Globus pallidus (tissue), 1 donor: ENCODE results near the gene POC1B.

Experiments
- DNase-seq: peaks from one replicate; pipeline ENCODE4 v3.0.0-alpha.2; 2015; ENCODE audit warnings: low spot score

POC1B gene

DNA sequence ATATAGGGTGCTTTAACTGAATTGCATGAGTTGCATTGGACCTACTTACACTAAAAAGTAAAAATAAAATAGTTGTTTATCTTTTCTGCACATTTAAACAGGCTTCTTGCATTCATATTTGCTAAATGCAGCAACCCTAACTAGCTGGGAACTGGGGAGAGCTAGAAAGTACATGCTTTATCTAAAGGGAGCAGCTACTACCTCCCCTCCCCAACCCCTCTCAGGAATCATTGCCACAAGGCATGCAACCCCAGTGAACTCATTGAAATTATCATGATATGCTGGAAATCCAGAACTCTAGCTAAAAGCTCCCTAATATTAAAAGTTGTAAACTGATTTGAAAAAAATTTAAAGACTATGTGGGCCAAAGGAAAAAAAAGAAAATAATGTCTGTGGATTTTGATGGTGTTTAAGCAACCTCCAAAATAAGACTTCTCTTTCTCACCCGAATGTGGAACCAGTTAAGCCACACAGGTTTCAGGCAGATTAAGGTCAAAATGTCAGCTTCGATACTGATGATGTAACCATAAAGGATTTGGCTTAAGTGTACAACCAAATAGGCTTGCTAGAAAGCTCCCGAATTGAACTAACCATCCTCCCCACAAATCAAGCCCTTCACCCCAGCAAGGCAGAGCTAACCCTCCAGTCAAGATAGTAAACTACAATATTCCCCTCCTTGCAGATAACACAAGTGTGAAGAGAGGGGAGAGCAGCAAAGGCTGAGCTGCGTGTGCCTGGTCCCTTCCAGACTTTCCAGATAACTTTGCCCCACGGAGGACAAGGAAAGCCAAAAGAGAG, 13.8 kb upstream of the POC1B start:
- DNase-seq, result no peak

DNA sequence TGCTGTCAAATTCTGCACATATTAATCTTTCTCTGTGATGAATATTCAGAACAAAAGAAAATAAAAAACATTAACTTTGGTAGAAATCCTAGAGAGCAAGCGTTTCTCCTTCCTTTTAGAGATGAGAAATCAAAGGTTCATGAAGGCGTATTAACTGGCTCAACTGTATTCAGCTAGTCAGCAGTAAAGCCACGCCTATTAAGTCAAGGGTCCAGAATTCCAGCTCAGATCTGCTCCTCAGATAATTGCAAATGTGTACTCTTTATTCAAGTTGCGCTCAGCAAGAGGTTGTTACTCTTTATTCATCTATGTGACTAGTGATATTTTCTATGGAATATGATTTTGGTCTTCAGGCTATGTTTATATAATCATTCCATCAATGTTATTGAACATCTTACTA, 13.1 kb upstream of the POC1B start:
- no peak for DNase-seq

DNA sequence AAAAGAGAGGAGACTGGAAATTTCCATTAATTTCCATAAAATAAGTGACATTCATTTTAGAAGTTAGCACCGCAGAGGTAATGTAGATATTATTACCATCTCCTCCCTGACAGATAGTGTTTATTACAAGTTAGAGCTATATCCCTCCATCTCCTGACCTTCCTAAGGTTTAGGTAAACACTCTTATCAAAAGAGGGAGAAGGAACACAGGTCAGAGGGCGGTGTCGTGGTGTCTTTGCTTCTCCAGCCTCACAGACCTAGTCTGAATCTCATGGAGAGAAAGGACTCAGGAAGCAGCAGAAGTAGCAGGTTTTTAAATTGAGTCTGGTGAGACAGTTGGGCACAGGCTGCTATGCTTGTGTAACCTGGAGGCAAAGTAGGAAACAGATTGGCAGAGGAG, 11.5 kb upstream of the POC1B start:
- no peak for DNase-seq

DNA sequence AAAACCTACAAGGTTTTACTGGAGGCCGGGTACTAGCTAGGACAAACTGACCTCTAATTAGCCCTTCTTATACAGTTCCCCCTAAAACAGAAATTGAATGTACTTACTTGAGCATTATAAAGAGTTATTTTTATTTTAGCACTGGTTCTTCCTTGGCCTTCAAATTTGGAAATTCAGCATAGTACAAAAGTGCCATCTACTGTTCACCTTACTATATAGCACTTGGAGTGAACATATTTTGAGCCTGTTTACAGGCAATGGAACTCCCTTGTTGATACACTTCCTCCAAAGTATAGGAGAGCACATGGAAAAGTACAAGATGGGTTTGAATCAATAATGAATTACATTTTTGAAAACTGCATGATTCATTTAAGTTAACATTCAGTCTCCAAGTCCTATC, 3.9 kb upstream of the POC1B start:
- DNase-seq, result peak; percentile 69

DNA sequence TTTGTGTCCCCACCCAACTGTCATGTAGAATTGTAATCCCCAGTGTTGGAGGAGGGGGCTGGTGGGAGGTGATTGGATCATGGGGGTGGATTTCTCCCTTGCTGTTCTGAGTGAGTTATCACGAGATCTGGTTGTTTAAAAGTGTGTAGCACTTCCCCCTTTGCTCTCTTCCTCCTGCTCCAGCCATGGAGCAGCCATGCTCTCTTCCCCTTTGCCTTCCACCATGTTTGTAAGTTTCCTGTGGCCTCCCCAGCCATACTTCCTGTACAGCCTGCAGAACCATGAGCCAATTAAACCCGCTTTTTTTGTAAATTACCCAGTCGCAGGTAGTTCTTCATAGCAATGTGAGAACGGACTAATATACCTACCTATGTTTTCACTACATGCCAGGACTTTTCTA, 2.6 kb upstream of the POC1B start:
- DNase-seq, result no peak

- peak; percentile 47 for DNase-seq
Measured at GRCh38 chr12:89525305-89525823, 483 bp downstream of the POC1B start.

DNA sequence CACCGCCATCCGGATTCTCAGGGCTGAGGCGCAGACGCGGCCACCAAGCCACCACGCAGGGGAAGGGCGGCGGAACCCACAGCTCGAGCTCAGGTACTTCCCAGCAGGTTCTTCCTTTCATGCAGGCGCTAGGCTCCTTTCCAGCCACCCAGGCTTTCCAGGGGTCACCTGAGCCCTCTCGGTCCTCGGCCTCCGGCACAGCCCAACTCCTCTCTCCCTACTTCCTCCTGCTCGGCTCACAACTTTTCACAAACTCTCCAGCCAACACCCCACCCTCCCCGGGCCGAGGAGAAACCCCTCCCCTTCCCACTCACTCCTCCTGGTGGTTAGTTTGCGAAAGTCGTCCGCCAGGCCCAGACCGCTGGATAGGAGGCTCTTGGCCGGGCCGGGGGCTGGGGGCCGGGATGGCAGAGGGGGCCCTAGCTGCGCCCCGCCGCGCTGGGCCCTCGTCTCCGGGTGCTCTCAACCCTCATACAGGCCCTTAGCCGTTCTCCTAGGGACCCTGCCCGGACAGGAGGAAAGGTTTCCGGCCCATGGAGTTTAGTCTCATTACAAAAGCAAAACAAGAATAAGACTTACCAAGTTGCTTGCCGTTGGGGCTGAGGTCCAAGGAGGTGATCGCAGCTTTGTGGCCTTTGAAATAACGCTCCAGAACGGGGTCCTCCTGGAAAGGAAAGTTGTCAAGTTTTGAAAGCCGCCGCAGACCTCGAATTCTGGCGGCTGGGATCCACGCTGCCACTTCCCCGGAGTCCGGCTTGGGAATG, 1.1 kb downstream of the POC1B start, which contains the start of gene GALNT4:
Gene GALNT4, minus strand, starts transcription at position 256 of the 764 bp plus-strand sequence. Its CDS starts 247 bp downstream, at position 9.
- DNase-seq, result peak; percentile 84

- no peak for DNase-seq
Measured at GRCh38 chr12:89523843-89524540, 1.9 kb downstream of the POC1B start.

DNA sequence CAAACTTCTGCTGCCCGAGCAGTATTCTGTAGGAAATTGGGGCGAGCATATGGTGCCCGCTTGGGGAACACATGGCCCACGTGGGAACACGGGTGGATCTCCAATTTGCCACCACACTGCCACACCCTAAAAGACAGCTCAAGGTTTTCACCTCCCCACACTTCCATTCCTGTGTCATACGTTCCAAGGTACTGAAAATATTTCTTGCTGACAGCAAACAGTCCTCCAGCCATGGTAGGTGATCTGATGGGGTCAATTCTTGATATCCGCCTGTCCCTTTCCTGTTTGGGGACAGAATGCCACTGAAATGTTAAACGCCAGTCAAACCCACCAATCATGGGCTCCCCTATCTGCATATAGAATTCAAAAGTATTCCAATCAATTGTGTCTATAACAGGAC, 2.5 kb downstream of the POC1B start:
- no peak for DNase-seq

- DNase-seq, result no peak
Measured at GRCh38 chr12:89521364-89522223, 4.3 kb downstream of the POC1B start.

DNA sequence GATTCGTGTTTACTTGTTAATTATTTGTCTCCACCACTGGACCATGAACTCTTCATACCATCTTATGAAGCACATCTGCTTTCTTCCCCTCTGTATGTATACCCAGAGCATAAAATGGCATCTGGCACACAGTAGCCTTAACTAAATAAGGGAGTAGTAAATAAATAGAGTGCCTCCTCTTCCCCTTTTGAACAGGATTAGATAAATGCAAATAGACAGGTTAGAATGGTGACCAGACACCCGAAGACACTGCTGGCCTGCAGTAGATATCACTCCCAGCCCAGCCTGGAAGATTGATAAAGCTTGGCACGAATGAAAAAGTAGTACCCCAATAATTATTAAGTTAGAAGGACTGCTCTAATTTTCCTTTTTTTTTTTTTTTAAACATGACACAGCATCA, 8.1 kb downstream of the POC1B start:
- no peak for DNase-seq

DNA sequence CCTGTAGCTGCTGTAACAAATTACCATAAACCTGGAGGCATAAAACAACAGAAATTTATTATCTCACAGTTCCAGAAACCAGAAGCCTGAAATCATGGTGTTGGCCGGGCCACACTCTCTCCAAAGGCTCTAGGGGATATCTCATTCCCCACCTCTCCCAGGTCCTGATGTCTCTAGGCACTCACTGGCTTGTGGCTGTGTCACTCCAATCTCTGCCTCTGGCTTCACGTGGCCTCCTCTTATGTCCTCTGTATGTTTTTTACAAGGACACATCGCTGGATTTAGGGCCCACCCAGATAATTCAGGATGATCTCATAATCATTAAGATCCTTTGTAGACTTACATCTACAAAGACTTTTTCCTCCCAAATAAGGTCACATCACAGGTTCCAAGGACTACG, 9.2 kb downstream of the POC1B start:
- DNase-seq, result no peak

DNA sequence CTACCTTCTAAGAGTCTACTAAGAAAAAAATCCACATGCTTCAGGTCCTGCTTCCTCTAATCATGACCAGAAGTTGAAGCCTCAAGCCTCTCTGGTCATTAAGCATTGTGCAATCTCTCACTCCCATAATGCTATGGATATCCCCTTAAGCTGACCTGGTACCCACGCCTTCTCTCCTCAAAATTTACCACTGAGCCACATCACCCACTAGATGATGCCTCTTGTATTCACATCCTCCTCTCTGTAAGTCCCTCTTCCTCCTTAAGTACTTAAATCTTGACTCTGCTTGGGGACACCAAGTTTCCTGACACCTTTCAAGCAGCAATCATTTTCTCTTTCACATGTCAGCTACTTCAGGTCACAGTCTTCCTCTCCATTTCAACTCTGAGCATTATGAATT, 11.1 kb downstream of the POC1B start:
- no peak for DNase-seq

DNA sequence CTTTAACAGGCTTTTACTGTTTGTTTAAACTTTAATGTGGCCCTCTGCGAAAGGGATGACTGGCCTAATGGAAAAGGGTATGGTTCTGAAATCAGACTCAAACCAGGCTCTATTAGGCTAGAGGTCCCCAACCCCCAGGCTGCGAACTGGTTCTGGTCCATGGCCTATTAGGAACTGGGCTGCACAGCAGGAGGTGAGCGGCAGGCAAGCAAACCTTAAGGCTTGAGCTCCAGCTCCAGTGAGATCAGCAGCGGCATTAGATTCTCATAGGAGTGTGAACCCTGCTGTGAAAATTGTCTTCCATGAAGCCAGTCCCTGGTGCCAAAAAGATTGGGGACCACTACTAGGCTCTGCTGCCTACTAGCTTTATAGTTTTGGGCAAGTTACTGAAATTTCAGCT, 12.3 kb downstream of the POC1B start:
- no peak for DNase-seq

- no peak for DNase-seq
Measured at GRCh38 chr12:89507015-89507824, 18.6 kb downstream of the POC1B start.

DNA sequence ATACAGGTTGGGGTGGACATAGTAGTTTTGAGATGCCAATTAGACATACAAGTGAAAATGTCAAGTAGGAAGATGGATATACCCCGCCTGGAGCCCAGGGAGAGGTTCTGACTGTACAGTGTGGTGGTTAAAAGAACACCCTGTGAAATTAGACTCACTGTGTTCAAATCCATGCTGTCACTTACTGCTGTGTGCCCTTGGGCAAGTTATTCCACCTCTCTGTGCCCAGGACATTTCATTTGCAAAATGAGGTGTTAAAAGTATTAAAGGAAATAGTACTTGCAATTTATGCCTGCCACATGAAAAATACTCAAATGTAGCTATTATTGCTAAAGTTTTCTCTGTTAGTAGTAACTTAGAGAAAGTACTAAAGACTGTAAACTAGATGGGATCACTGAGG, 19.8 kb downstream of the POC1B start:
- DNase-seq, result no peak

DNA sequence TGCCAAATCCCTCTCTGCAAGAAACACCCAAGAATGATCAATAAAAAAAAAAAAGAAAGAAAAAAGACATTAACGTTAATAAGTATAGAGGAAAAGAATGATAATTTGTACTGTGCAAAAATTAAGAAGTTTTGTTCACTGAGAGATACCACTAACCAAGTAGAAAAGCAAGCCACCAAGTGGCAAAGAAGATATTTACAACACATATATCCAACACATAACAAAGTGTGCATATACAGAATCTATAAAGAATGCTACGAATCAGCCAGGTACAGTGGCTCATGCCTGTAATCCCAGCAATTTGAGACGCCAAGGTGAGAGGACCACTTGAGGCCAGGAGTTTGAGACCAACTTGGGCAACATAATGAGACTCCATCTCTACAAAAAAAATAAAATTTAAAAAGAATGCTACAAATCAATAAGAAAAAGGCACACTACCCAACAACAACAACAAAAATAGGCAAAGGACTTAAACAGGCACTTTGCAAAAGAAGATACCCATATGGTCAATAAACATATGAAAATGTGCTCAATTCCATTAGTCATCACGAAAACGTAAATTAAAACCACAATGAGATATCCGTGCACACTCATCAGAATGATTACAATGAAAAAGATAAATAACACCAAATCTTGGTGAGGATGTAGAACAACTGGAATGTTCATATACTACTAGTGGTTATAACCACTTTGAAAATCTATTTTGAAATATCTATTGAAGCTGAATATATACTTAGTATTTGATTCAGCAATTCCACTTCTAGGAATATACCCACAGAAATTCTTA, 21.1 kb downstream of the POC1B start:
- no peak for DNase-seq

DNA sequence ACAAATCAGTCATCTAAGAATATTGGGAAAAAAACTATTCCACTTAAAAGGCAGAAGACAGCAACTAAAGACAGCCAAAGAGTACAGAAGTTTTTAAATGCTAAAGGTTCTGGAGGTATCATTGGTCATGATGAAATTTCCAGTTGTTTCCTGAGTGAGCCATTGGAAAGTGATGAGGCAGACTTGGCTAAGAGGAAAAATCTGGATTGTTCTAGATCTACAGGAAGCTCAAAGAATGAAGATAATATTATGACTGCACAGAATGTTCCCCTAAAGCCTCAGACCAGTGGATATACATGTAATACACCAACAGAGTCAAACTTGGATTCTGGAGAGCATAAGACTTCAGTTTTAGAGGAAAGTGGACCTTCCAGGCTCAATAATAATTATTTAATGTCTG, 24.1 kb downstream of the POC1B start:
- DNase-seq, result no peak

GRCh38 chr12:89499857-89500256, 26.0 kb downstream of the POC1B start:
- no peak for DNase-seq

DNA sequence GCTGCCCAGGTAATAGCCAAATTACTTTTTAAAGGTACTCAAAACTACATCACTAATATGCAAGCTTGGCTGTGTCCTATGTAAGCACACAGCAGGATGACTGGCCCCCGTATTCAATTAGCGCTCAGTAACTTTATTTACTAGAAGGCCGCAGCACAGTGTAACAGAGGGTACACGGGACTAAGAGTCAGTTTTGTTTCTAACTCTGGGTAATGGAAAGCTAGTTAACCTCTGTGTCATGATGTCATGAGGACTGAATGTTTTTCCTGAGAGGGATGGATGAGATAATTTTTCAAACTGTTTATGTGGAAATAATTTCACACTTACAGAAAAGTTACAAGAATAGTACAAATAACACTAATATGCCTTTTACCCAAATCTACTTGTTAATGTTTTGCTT, 28.4 kb downstream of the POC1B start:
- DNase-seq, result no peak
